ENCODE results near the gene TSPEAR.

- no peak for TF ChIP-seq EZH2 (IDR thresholded peaks at IDR 0.05; ENCODE audit: low read length, missing control alignments)
- TF ChIP-seq, protein P1, sequence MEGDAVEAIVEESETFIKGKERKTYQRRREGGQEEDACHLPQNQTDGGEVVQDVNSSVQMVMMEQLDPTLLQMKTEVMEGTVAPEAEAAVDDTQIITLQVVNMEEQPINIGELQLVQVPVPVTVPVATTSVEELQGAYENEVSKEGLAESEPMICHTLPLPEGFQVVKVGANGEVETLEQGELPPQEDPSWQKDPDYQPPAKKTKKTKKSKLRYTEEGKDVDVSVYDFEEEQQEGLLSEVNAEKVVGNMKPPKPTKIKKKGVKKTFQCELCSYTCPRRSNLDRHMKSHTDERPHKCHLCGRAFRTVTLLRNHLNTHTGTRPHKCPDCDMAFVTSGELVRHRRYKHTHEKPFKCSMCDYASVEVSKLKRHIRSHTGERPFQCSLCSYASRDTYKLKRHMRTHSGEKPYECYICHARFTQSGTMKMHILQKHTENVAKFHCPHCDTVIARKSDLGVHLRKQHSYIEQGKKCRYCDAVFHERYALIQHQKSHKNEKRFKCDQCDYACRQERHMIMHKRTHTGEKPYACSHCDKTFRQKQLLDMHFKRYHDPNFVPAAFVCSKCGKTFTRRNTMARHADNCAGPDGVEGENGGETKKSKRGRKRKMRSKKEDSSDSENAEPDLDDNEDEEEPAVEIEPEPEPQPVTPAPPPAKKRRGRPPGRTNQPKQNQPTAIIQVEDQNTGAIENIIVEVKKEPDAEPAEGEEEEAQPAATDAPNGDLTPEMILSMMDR (conservative IDR thresholded peaks at IDR 0.05 in 1 of 2, IDR thresholded peaks at IDR 0.05 in 1 of 2; ENCODE audit: low read depth in 1 of 2, low read length in 2 of 2) = no peak
Measured at GRCh38 chr21:44467859-44468195, 243.5 kb downstream of the TSPEAR start.

Measured in fibroblast of lung (primary cell).